ENCODE results near the gene CACNG8.
"Not testable (repeated sequence)": the region's sequence is repeated elsewhere in the genome, so short reads cannot be mapped to it uniquely, and the experiment has no call there.

The CACNG8 gene

DNA sequence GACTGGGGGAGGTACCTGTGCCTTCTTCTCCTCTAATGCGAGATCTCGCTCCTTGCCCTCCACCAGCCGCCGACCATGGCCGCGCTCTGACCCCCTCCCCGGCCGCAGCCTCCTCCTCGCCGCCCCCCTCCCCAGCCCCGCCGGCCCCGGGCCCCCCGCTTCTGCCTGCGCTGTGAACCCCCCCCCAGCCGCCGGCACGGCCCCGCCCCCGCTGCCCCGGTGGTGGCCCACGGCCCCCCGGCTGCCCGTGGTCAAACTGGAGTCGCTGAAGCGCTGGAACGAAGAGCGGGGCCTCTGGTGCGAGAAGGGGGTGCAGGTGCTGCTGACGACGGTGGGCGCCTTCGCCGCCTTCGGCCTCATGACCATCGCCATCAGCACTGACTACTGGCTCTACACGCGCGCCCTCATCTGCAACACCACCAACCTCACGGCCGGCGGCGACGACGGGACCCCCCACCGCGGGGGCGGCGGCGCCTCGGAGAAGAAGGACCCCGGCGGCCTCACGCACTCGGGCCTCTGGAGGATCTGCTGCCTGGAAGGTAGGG lies at the start of gene CACNG8:
Gene CACNG8, plus strand, starts transcription at position 51 of the 545 bp plus-strand sequence.
- DNase-seq (ENCODE audit: low read depth), result no peak

DNA sequence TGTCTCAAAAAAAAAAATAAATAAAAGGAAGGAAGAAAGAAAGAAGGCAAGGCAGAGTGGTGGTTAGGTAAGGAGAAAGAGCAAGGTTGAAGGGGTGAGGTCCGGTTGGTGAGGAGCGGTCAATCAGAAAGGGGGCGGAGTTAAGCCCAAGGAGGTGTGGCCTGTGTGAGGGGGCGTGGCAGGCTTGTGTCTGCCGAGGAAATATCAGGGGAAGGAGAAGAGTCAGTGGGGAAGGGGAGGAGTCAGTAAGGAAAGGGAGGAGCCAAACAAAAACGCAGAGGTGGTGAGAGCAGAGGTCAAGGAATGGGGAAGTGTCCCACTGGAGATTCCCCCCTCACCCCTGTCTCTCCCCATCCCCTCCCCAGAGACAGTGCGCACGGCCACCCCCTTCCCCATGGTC lies 47.7 kb upstream of the CACNG8 start:
- no peak for DNase-seq (ENCODE audit: low read depth)

DNA sequence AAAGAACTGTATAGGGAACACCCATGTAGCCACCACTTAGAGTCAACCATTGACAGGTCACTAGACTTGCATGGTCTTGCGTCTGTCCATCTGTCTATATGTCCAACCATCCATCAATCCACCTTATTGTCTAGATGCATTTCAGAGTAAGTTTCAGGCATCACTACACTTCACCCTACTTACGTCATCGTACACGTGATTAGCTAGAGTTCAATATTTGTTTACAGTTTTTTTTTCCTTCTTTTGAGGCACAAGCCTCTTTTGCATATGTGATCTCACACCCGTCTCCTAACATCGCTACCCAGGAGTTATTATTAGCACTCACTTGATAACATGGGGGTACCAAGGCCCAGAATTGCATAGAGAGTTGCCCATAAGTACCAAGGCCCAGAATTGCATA lies 46.7 kb upstream of the CACNG8 start:
- DNase-seq (ENCODE audit: low read depth), result no peak

DNA sequence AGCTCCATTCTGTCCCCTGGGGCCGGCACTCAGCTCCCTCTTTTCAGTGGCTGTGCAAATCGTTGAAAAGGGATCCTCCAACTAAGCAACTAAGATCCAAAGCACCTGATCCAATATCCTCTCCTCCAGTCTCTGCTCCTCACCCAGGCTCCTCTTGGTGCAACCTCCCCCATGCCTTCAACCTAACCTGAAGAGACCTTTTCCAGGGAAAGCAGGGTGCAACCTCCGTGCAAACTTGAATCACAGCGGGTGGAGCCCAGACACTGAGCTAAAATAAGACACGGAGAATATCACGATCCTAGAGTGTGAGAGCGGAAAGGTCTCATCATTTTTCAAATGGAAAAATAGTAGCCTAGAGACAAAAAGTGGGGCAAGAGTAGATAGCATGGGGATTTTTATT lies 45.4 kb upstream of the CACNG8 start:
- no peak for DNase-seq (ENCODE audit: low read depth)

DNA sequence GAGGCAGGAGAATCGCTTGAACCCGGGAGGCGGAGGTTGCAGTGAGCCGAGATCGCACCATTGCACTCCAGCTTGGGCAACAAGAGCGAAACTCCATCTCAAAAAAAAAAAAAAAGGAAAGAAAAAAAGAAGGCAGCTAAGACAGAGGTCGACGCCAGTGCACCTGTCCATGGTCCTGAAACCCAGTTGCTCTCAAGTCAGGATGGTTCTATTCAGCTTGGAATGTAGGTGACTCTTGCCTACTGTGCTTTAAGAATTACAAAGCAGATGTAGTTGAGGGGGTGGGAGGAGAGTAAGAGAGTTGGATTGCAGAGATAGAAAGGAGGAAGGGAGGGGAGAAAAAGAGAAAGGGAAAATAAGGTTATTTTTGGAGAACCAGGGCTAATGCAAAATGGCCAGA lies 35.0 kb upstream of the CACNG8 start:
- no peak for DNase-seq (ENCODE audit: low read depth)

DNA sequence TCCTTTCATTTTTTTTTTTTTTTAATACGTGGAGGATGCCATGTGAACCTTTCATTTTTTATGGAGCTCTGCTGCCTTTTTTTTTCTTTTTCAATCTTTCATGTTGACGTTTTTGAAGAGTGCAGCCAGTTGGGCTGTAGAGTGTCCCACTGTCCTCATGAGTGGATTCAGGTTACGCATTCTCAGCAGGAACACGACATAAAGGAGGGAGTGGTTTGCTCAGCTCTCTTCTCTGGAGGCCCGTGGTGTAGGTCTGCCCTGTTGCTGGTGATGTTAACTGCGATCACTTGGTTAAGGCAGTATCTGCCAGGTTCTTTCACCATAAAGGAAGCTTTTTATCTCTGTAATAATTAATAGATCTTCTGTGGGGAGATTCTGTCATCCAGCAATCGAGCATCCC lies 26.7 kb upstream of the CACNG8 start:
- no peak for DNase-seq (ENCODE audit: low read depth)

DNA sequence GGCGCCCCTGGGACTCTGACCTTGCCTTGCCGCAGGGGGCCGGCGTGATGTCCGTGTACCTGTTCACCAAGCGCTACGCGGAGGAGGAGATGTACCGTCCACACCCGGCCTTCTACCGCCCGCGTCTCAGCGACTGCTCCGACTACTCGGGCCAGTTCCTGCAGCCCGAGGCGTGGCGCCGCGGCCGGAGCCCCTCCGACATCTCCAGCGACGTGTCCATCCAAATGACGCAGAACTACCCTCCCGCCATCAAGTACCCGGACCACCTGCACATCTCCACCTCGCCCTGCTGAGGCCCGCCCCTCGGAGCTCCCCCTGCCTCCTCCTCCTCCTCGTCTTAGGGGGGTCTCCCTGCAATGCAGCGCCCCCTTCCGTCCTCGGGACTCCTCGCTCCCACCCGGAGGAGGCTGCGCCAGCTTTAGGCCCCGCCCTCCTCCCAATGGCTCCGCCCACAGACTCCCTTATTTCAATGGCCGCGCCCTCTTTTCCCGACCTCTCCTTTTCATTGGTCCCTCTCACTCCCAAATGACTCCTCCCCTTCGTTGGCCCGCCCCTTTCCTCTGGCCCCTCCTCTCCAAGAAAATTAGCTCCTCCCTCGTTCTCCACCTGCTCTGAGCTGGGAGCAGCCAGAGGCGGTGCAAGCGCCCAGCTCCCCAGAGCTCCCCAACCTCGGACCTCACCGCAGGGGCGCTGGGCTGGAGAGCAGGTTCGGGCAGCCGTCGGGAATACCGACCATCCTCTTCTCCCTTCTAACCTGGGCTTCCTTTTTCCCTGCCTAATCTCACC lies 20.5 kb upstream of the CACNG8 start:
- no peak for DNase-seq (ENCODE audit: low read depth)

DNA sequence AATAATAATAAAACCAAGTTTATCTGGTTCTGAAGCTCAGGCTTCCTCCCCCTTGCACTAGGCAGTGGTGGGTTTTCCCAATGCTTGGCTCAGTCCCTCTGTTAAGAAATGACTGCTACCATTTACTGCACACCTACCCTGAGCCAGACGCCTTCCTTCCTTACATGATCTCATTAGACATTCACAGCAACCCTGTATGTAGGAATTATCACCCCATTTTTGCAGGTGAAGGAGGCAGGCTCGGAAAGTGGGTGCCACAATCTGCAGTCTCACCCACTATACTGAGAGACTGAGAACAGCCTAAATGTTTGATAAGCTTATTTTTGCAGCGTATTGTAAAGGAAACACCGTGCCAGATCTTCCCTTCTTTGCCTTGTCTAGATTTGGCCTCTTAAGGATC lies 18.3 kb upstream of the CACNG8 start:
- no peak for DNase-seq (ENCODE audit: low read depth)

DNA sequence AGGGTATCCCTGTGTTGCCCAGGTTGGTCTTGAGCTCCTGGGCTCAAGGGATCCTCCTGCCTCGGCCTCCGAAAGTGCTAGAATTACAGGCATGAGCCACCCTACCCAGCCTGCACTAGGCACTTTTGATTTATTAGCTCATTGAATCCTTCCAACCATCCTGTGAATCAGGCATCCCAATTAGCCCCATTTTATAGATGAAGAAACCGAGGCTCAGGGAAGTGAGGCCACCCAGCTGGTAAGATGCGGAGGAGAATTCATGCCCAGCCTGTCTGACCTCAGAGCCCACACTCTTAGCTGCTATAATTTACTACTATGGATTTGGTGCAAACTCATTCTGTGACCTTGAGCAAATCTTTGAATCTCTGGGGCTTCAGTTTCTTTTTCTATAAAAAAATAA lies 17.8 kb upstream of the CACNG8 start:
- DNase-seq (ENCODE audit: low read depth), result no peak

DNA sequence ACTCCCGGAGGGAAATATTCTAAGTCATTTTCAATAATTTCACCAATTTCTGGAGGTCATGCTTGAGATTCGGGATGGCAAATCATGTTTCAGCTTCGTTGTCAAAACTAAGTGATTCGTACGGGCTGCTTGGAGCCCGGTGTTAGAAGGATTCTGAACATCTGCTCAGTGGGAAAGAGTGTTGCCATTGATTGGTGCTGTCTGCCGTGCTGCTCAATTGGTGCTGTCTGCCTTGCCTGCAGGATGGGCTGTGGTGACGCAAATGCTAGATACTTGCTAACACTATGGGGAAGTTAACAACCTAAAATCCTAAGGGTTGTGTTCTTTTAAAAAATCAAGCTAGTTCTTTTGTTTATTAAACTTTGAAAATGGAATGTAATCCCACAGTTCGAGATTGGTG lies 17.3 kb upstream of the CACNG8 start:
- DNase-seq (ENCODE audit: low read depth), result no peak

DNA sequence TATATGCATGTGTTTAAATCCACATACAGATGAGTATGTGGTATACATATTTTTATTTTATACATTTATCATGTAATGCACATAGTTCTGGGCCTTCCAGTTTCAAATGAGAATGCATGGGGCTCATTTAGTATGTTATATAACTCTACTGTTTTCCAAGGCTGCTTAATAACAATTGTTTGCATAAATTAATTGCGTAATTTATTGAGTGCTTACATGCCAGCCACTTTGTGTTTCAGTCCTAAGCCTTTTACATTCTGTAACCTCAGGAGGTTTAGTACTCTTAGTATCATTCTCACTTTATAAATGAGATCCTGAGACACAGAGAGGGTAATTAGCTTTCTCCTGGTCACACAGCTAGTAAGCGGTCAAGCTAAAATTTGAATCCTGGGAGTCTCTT lies 16.7 kb upstream of the CACNG8 start:
- DNase-seq (ENCODE audit: low read depth), result no peak

DNA sequence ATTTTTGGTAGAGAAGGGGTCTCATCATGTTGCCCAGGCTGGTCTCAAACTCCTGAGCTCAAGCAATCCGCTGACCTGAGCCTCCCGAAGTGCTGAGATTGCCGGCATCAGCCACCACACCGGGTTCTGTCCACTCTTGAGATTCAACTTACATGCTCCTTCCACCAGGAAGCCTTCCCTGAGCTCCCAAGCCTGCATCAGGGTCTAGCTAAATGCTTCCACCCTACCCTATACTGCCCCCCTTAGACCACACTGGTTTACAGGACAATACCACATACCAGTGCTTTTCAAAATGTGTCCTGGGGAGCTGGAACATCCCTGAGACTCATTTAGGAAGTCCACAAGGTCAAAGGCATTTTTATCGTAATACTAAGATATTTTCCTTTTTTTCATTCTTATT lies 15.1 kb upstream of the CACNG8 start:
- DNase-seq (ENCODE audit: low read depth), result no peak

DNA sequence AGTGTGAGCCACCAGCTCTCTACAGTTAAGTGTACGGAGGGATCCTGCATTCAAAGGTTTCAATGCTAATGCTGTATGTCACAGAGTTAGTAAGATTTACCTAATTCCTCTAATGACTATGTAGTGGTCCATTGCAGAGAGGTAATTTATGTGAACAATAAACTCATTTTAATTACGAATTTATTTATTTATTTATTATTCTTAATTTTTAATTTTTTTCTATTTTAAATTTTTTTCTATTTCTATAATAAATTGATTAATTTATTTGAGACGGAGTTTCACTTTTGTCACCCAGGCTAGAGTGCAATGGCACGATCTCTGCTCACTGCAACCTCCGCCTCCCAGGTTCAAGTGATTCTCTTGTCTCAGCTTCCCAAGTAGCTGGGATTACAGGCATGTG lies 14.1 kb upstream of the CACNG8 start:
- DNase-seq (ENCODE audit: low read depth), result not testable (repeated sequence)

DNA sequence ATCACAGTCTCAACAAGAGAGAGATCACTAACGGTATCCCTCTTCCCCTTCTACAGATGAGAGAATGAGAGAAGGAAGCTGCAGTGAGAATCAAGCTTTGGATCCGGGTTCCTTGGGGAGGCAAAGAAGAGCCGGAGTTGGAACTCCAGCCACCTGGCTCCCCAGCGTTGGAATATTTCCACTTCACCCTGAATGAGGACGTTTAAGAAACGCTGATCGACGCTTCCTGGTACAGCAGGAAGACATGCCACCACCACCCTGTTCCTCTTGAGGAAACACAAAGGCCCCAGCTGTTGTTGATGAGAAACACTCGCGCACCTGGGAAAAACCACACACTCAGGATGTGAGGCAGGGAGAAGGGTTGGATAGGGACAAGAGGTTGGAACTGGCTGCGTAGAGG lies 11.3 kb upstream of the CACNG8 start:
- DNase-seq (ENCODE audit: low read depth), result no peak

DNA sequence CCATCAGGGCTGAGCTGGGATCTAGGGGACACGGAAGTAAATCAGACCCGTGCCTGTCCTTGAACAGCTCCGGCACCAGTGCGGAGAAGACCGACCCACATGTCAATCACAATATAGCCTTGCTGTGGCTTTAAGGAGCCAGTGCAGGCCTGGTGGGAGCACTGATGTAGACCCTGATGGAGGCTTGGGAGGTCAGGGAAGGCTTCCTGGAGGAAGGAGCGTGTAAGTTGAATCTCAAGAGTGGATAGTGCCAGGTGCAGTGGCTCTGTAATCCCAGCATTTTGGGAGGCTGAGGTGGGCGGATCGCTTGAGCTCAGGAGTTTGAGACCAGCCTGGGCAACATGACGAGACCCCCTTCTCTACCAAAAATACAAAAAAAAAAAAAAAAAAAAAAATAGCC lies 10.8 kb upstream of the CACNG8 start:
- no peak for DNase-seq (ENCODE audit: low read depth)

DNA sequence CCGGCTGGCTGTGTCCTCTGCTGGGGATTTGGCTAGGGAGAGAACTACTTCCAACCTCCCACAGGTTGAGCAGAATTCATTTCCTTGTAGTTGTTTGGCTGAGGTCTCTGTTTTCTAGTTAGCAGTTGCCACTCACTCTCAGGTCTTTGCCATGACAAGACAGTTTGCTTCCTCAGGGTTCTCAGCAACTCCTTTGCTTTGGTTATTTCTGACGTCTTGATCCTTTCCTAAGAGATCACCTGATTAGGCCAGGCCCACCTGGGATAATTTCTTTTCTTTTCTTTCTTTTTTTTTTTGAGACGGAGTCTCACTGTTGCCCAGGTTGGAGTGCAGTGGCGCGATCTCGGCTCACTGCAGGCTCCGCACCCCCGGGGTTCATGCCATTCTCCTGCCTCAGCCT lies 9.4 kb upstream of the CACNG8 start:
- DNase-seq (ENCODE audit: low read depth), result no peak

DNA sequence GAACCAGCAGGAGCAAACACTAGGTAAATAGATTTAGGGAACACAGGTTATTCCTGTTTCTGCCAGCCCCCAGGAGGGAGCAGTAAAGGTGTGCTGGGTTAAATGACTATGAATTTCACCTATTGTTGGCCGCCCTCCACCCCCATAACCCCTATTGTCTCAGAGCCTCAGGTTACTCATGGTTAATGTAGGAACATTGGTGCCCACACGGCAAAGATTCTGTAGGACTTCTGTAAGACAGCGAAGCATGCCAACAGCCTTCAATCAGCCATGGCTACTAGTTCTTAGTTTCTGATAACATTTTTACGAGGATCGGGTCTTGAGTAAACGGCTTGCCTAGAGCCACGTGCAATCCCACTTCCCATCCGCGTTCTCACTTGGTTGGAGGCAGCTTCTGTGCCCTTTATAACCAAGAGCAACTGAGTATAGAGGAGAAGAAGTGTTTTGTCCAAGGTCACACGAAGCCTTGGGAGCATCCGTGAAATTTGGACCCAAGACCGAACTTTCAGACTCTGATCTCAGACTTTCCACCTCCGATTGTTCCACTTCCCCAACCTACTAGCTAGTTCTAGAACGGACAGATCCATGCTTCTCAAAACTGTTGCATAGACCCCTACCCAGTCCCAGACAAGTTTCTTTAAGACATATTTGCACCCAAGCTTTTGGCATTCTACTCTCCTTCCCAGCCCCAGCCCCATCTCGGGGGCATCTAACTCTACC lies 5.1 kb upstream of the CACNG8 start:
- no peak for DNase-seq (ENCODE audit: low read depth)

DNA sequence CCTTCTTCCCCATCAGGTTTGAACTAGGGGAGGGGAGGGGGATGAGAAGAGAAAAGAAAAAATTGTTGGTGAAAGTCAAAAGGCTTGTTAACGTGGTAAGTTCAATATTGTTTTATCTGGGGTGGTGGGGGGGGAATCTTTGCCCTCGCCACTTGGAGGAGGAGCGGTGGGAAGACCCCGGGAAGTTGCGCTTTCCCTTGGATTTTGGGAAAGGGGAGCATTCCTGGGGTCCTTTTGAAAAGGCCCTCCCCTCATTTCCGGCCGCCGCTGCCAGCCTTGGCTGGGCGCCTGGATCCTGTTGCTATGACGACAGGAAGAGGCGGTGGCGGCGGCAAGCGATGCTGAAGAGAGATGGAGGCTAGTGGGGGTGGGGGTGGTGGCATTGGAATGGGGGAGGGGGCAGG lies 4.6 kb upstream of the CACNG8 start:
- no peak for DNase-seq (ENCODE audit: low read depth)

DNA sequence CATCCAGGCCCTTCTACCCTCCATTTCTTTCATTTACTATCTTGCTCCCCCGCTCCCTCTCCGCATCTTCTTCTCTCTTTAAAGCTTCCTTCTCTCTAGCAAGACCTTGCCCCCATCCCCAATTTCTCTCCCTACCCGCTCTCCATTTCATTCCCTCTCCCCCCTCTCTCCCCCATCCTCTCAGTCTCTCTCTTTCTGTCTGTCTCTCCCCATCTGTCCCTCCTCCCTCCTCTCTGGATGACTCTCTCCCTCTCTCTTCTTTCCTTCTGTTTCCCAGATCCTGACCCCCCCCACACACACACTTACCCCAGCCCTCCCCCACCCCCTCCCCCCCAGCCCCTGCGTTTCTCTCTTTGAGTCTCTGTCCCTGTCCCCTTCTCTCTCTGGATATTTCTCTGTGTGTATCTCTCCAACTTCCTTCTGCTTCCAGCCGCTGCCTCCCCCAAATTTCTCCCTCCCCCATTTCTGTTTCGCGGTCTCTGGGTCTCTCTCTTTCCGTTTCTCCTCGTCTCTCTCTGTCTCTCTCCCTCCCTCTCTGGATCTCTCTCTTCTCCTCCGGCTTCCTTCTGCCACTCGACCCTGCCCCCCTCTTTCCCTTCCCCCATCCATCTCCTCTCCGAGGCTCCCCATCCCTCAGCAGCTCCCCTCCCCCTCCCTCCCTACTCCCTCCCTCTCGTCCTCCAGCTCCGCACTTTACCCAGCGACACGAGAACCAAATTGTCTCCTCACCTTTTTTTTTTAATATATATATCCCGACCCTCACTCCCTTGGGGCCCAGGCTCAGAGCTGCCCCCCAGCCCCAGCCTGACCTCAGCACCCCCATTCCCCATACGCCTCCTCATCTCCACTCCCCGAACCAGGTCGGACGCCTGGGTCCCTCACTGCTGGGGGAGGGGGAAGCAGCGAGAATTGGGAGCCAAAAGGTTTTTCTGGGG lies 3.6 kb upstream of the CACNG8 start:
- DNase-seq (ENCODE audit: low read depth), result no peak

DNA sequence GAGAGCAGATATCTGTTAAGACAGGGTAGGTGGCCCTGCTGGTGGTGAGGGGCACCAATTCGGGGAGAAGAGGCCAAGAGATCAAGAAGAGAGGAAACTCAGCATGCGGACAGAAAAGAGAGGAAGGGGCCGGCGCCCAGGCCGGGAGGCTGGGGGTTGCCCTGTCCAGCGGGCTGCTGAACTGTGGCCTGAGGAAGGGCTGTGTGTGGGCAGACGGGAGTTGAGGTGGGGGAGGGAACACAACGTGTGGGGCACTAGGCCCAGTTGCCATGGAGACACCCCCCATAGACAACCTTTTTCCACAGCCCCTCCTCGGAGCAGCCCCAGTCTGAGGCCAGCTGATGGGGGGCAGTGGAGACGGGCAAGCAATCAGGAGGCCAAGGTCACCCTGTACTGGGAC lies 2.5 kb upstream of the CACNG8 start:
- no peak for DNase-seq (ENCODE audit: low read depth)

DNA sequence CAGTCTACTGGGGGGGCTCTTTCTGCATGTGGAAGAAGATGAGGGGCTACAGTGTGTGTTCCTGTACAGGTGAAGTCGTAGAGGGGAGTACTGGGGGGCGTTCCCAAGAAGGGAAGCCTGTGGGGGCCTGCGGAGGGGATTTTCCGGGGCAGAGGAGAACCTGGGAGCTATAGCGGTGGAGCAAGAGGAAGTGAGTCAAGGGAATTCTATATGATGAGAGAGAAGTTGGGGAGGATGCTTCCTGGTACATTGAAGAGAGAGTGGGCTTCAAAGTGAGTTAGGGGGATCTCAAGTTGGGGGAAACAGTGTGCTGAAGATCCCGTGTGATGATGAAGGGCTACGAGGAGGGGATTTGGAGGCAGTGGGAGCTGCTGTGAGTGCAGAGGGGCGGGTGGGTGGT lies 1.9 kb upstream of the CACNG8 start:
- no peak for DNase-seq (ENCODE audit: low read depth)

Measured in activated gamma-delta T cell treated with anti-CD3 and anti-CD28 coated beads, Interleukin-2, amount 50 U/mL, for 16 hours (primary cell).